Measurements from ENCODE around the gene KLK14. TPM values are rescaled to one million over a fixed set of nuclear protein-coding genes. Genes with fewer than 3 reads are reported as not detected.

KLK14 gene
- total and polyA plus RNA-seq, 10 of the 15 experiments (the other 5 are each of a cell fraction or from before 2014, with no cell fraction given) = not detected

DNA sequence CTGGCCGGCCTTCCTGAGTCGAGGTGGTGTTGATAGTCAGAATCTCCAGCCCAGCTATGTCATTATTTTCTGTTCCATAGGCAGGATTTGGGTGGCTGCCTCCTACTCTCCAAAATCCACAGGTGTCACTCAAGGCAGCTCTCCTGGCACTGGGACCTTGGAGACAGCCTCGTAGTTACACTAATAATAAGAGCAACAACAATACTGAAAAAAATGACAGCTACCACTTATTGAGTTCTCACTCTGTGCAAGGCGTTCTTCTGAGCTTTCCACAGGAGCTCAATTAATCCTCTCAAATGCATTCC, 35.7 kb downstream of the KLK14 start:
- SMC1A ChIA-PET (ENCODE audit: uncharacterized antibody, unreplicated experiment) = interaction anchor here (0.5 kb wide), 1 partner anchor 35 kb away, joined by 3 read pairs; no protein-coding TSS in a partner anchor
- CTCF ChIA-PET = no interaction called here
- Histone ChIP-seq H3K9ac (ENCODE audit: control insufficient read depth, insufficient read depth, low read length) (no peak overlapping the region), H3K79me2 (ENCODE audit: control insufficient read depth, insufficient read depth, low read length) (no peaks in the 10 kb centered on the region), H3K27me3 (replicated peaks in 1 of 2; ENCODE audit: control insufficient read depth in 2 of 2, insufficient read depth in 2 of 2, low read length in 1 of 2) (no peaks in the 10 kb centered on the region), H3K9me3 (replicated peaks; ENCODE audit: control insufficient read depth, insufficient read depth, low read length) (no peaks in the 10 kb centered on the region), H3K4me1 (ENCODE audit: control insufficient read depth, insufficient read depth, low read length) (no peaks in the 10 kb centered on the region), H3K27ac (ENCODE audit: control insufficient read depth, insufficient read depth) (no peak overlapping the region), H2AFZ (ENCODE audit: control insufficient read depth, low read depth, low read length) (no peak overlapping the region), H3K36me3 (ENCODE audit: control insufficient read depth in 2 of 2, insufficient read depth in 2 of 2, low read length in 1 of 2) (no peaks in the 10 kb centered on the region), H3K4me2 (ENCODE audit: control insufficient read depth, insufficient read depth) (no peak overlapping the region), H3K4me3 (no peak overlapping the region), H4K20me1 (ENCODE audit: control insufficient read depth, insufficient read depth) (no peaks in the 10 kb centered on the region)
- FAIRE-seq (no peak), ATAC-seq (no peak), DNase-seq (ENCODE audit: low read depth, low spot score) (no peak)
- in situ Hi-C loops (cut with MboI) = no loop called here
- RAD21 ChIA-PET (ENCODE audit: unreplicated experiment) = no interaction called here
- 13% methylated on average over 4 of the region's 4 CpGs for WGBS (ENCODE audit: insufficient coverage, insufficient replicate concordance, low lambda C conversion rate, missing lambda C conversion rate)
- BruUV-seq (replicated peaks) = no TSS peak
- intact Hi-C loops (cut with micrococcal nuclease; ENCODE audit: unreplicated experiment) = no loop called here
- POLR2A ChIA-PET = no interaction called here
- TF ChIP-seq NFYA (IDR thresholded peaks at IDR 0.05; ENCODE audit: borderline replicate concordance, low read depth, low read length) (no peak), POLR2AphosphoS5 (IDR thresholded peaks at IDR 0.05; ENCODE audit: low read length) (no peak), STAT1 (conservative IDR thresholded peaks at IDR 0.05) (no peak), POLR2AphosphoS2 (IDR thresholded peaks at IDR 0.05; ENCODE audit: low read depth, low read length) (no peak), BCL11A (IDR thresholded peaks at IDR 0.05; ENCODE audit: low read depth, low read length) (no peak), ELK1 (IDR thresholded peaks at IDR 0.05; ENCODE audit: low read depth, low read length) (no peak), CHD4 (IDR thresholded peaks at IDR 0.05) (no peak), MTA2 (IDR thresholded peaks at IDR 0.05; ENCODE audit: low read depth) (no peak), SKIL (IDR thresholded peaks at IDR 0.05; ENCODE audit: low read depth, poor library complexity, severe bottlenecking) (no peak), HDGF (IDR thresholded peaks at IDR 0.05) (no peak), RCOR1 (conservative IDR thresholded peaks at IDR 0.05; ENCODE audit: low read depth, low read length) (no peak), CBFB (IDR thresholded peaks at IDR 0.05; ENCODE audit: low read depth) (no peak), KLF5 (IDR thresholded peaks at IDR 0.05; ENCODE audit: partially characterized antibody) (no peak)
- TF ChIP-seq, protein P1, sequence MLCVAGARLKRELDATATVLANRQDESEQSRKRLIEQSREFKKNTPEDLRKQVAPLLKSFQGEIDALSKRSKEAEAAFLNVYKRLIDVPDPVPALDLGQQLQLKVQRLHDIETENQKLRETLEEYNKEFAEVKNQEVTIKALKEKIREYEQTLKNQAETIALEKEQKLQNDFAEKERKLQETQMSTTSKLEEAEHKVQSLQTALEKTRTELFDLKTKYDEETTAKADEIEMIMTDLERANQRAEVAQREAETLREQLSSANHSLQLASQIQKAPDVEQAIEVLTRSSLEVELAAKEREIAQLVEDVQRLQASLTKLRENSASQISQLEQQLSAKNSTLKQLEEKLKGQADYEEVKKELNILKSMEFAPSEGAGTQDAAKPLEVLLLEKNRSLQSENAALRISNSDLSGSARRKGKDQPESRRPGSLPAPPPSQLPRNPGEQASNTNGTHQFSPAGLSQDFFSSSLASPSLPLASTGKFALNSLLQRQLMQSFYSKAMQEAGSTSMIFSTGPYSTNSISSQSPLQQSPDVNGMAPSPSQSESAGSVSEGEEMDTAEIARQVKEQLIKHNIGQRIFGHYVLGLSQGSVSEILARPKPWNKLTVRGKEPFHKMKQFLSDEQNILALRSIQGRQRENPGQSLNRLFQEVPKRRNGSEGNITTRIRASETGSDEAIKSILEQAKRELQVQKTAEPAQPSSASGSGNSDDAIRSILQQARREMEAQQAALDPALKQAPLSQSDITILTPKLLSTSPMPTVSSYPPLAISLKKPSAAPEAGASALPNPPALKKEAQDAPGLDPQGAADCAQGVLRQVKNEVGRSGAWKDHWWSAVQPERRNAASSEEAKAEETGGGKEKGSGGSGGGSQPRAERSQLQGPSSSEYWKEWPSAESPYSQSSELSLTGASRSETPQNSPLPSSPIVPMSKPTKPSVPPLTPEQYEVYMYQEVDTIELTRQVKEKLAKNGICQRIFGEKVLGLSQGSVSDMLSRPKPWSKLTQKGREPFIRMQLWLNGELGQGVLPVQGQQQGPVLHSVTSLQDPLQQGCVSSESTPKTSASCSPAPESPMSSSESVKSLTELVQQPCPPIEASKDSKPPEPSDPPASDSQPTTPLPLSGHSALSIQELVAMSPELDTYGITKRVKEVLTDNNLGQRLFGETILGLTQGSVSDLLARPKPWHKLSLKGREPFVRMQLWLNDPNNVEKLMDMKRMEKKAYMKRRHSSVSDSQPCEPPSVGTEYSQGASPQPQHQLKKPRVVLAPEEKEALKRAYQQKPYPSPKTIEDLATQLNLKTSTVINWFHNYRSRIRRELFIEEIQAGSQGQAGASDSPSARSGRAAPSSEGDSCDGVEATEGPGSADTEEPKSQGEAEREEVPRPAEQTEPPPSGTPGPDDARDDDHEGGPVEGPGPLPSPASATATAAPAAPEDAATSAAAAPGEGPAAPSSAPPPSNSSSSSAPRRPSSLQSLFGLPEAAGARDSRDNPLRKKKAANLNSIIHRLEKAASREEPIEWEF (IDR thresholded peaks at IDR 0.05; ENCODE audit: insufficient replicate concordance, low read depth, low read length) = no peak
- TF ChIP-seq, protein P2, sequence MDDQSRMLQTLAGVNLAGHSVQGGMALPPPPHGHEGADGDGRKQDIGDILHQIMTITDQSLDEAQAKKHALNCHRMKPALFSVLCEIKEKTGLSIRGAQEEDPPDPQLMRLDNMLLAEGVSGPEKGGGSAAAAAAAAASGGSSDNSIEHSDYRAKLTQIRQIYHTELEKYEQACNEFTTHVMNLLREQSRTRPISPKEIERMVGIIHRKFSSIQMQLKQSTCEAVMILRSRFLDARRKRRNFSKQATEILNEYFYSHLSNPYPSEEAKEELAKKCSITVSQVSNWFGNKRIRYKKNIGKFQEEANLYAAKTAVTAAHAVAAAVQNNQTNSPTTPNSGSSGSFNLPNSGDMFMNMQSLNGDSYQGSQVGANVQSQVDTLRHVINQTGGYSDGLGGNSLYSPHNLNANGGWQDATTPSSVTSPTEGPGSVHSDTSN (IDR thresholded peaks at IDR 0.05; ENCODE audit: insufficient replicate concordance, low read depth, low read length) = no peak
